Measurements from ENCODE around the gene SENP5. TPM values are rescaled to one million over a fixed set of nuclear protein-coding genes. Genes with fewer than 3 reads are reported as not detected.

SENP5 gene
- total RNA-seq, 1 donor from 2014 or later, result 19.6 TPM

Other genes with a start within 250 kb of the SENP5 start
- gene NRROS, start 228.2 kb upstream of the SENP5 start, total RNA-seq, result 2.3 TPM
- gene CEP19, start 155.7 kb upstream of the SENP5 start, total RNA-seq, result 1.0 TPM
- 14.1 TPM for gene PIGX, start 155.5 kb upstream of the SENP5 start, total RNA-seq
- 43.5 TPM for gene PAK2, start 128.1 kb upstream of the SENP5 start, total RNA-seq
- 31.0 TPM for gene NCBP2, start 74.6 kb downstream of the SENP5 start, total RNA-seq
- 2.8 TPM for gene PIGZ, start 100.9 kb downstream of the SENP5 start, total RNA-seq
- gene MELTF, start 161.9 kb downstream of the SENP5 start, total RNA-seq, result 3.6 TPM

Data from left ventricle myocardium superior (tissue), 1 donor.